Vagina (tissue), 2 donors: ENCODE results near the gene ETNK2. TPM values are rescaled to one million over a fixed set of nuclear protein-coding genes. Genes with fewer than 3 reads are reported as not detected.
"Not testable (repeated sequence)": the region's sequence is repeated elsewhere in the genome, so short reads cannot be mapped to it uniquely, and the experiment has no call there.

Experiments
- DNase-seq, 2 donors: peaks; one replicate each; pipeline ENCODE4 v3.0.0-alpha.2; 2017; ENCODE audit errors: extremely low spot score in 2 of 2
- H3K27ac ChIP-seq: fragments of 200-600 bp; sonication (generic); one replicate; pipeline ENCODE4 v1.5.1; 2019
- H3K27me3 ChIP-seq: fragments of 200-600 bp; sonication (generic); one replicate; pipeline ENCODE4 v1.5.1; 2019
- H3K36me3 ChIP-seq, 2 donors: fragments of 200-600 bp; sonication (generic); one replicate each; pipeline ENCODE4 v1.5.1; 2017 to 2019
- H3K4me1 ChIP-seq: fragments of 200-600 bp; sonication (generic); one replicate; pipeline ENCODE4 v1.5.1; 2019
- H3K4me3 ChIP-seq, 2 donors: fragments of 200-600 bp; sonication (generic); 1 replicate in 1 of 2; 2 replicates in 1 of 2; pipeline ENCODE4 v1.5.1; 2016 to 2019
- H3K9me3 ChIP-seq: fragments of 200-600 bp; sonication (generic); one replicate; pipeline ENCODE4 v1.5.1; 2019
- CTCF ChIP-seq, 3 experiments: fragments of 450-650 bp in 2 of 3; fragments of 200-600 bp in 1 of 3; sonication (generic) in 1 of 3; IDR thresholded peaks; one replicate each; pipeline ENCODE4 v1.5.1; 2017 to 2019; ENCODE audit warnings: antibody characterized with exemption in 3 of 3, mild to moderate bottlenecking in 2 of 3, moderate library complexity in 2 of 3
- POLR2A ChIP-seq, 2 donors: fragments of 450-650 bp; IDR thresholded peaks; one replicate each; pipeline ENCODE4 v1.6.1; 2017; ENCODE audit warnings: antibody characterized with exemption in 2 of 2, mild to moderate bottlenecking in 2 of 2, moderate library complexity in 2 of 2
- POLR2AphosphoS5 ChIP-seq, 2 donors: sonication (generic); formaldehyde crosslinking; IDR thresholded peaks; one replicate each; pipeline ENCODE4 v1.9.0; 2017; ENCODE audit warnings: antibody characterized with exemption in 2 of 2, mild to moderate bottlenecking in 2 of 2, low read depth in 1 of 2; ENCODE audit not compliant: insufficient read depth in 1 of 2
- intact Hi-C: fragments of 100-400 bp; cut with DNase I; formaldehyde crosslinking; loops from one replicate; pipeline ENCODE4 v1.15.1; 2023
- total RNA-seq: library from RNA; depleted of rRNA; stranded (reverse); fragments of >200 nt; gene quantifications from one replicate; pipeline ENCODE4 v1.2.3, GENCODE V29; 2016

The ETNK2 gene
- total RNA-seq, 1 donor from 2014 or later, result 30.9 TPM

GRCh38 chr1:204091787-204092312, 60.0 kb downstream of the ETNK2 start:
- no peak overlapping the region for H3K4me3 ChIP-seq
- H3K4me1 ChIP-seq, result peaks cover 88% of the 10 kb centered on the region
- no peaks in the 10 kb centered on the region for H3K9me3 ChIP-seq
- H3K27me3 ChIP-seq, result no peaks in the 10 kb centered on the region
- no peak for DNase-seq
- TF ChIP-seq CTCF (IDR thresholded peaks at IDR 0.05), result no peak
- TF ChIP-seq POLR2A (IDR thresholded peaks at IDR 0.05), result no peak
- TF ChIP-seq POLR2AphosphoS5 (IDR thresholded peaks at IDR 0.05; ENCODE audit: insufficient read depth in 1 of 2, low read depth in 1 of 2), result no peak
- intact Hi-C loops, result no loop called here
- no peaks in the 10 kb centered on the region for H3K36me3 ChIP-seq
- peak overlapping the region; percentile 40 for H3K27ac ChIP-seq

GRCh38 chr1:204091066-204091465, 60.8 kb downstream of the ETNK2 start:
- Histone ChIP-seq H3K36me3 (no peaks in the 10 kb centered on the region), H3K27ac (peak overlapping the region; percentile 92), H3K4me3 (no peak overlapping the region), H3K27me3 (no peaks in the 10 kb centered on the region), H3K4me1 (peaks cover 93% of the 10 kb centered on the region), H3K9me3 (no peaks in the 10 kb centered on the region)
- no peak for DNase-seq
- intact Hi-C loops, result no loop called here
- TF ChIP-seq POLR2AphosphoS5 (IDR thresholded peaks at IDR 0.05; ENCODE audit: insufficient read depth in 1 of 2, low read depth in 1 of 2) (no peak), POLR2A (IDR thresholded peaks at IDR 0.05) (no peak), CTCF (IDR thresholded peaks at IDR 0.05) (no peak)

- DNase-seq, H3K27me3 ChIP-seq, H3K9me3 ChIP-seq, intact Hi-C loops, H3K36me3 ChIP-seq: not testable (repeated sequence)
- peaks cover 97% of the 10 kb centered on the region for H3K4me1 ChIP-seq
- H3K27ac ChIP-seq, result peak overlapping the region; percentile 92
- peak overlapping the region in 1 of 2 donors; percentile 41 for H3K4me3 ChIP-seq
Observed at GRCh38 chr1:204090132-204090531, 61.7 kb downstream of the ETNK2 start.

- H3K9me3 ChIP-seq, result no peaks in the 10 kb centered on the region
- TF ChIP-seq POLR2AphosphoS5 (IDR thresholded peaks at IDR 0.05; ENCODE audit: insufficient read depth in 1 of 2, low read depth in 1 of 2) (peak; percentile 85), POLR2A (IDR thresholded peaks at IDR 0.05) (peak in 1 of 2 donors; percentile 10), CTCF (IDR thresholded peaks at IDR 0.05) (no peak)
- peak overlapping the region; percentile 19 to 41 for H3K4me3 ChIP-seq
- H3K36me3 ChIP-seq, result no peaks in the 10 kb centered on the region
- H3K4me1 ChIP-seq, result peaks cover 96% of the 10 kb centered on the region
- peak overlapping the region; percentile 92 for H3K27ac ChIP-seq
- intact Hi-C loops, result no loop called here
- no peaks in the 10 kb centered on the region for H3K27me3 ChIP-seq
- DNase-seq, result no peak
Observed at GRCh38 chr1:204089044-204089751, 62.6 kb downstream of the ETNK2 start.

GRCh38 chr1:204088596-204088995, 63.2 kb downstream of the ETNK2 start:
- Histone ChIP-seq H3K27me3 (no peaks in the 10 kb centered on the region), H3K4me1 (peaks cover 96% of the 10 kb centered on the region), H3K27ac (peak overlapping the region; percentile 92), H3K9me3 (no peaks in the 10 kb centered on the region), H3K36me3 (no peaks in the 10 kb centered on the region), H3K4me3 (peak overlapping the region; percentile 19 to 41)
- TF ChIP-seq POLR2A (IDR thresholded peaks at IDR 0.05), result no peak
- no peak for TF ChIP-seq CTCF (IDR thresholded peaks at IDR 0.05)
- TF ChIP-seq POLR2AphosphoS5 (IDR thresholded peaks at IDR 0.05; ENCODE audit: insufficient read depth in 1 of 2, low read depth in 1 of 2), result no peak
- DNase-seq, result no peak
- intact Hi-C loops, result no loop called here
